Measurements from ENCODE around the gene CSTPP1. TPM values are rescaled to one million over a fixed set of nuclear protein-coding genes. Genes with fewer than 3 reads are reported as not detected.
"Not testable (repeated sequence)": the region's sequence is repeated elsewhere in the genome, so short reads cannot be mapped to it uniquely, and the experiment has no call there.

The CSTPP1 gene
- total and polyA plus RNA-seq, 4 donors, result 12.5 to 26.0 (median 20.9) TPM

- ATAC-seq (ENCODE audit: low FRiP score), result no peak
- H3K36me3 ChIP-seq (ENCODE audit: control insufficient read depth in 1 of 2, insufficient read depth in 2 of 2, low read length in 1 of 2), result peaks cover 0 to 3% of the 10 kb centered on the region in 2 donors
- no peak overlapping the region for H3K4me3 ChIP-seq (ENCODE audit: low read length in 2 of 2)
- intact Hi-C loops (cut with DNase I), result no loop called here
- WGBS, 2 donors, result 92 to 94% methylated on average over 5 of the region's 5 CpGs
- no peak for DNase-seq
- no peaks in the 10 kb centered on the region for H3K9me3 ChIP-seq (ENCODE audit: control insufficient read depth, low read length)
- no peak overlapping the region for H3K27ac ChIP-seq (ENCODE audit: low read depth in 1 of 2, low read length in 2 of 2)
- H3K4me1 ChIP-seq (ENCODE audit: control insufficient read depth in 1 of 2, insufficient read depth in 2 of 2, low read length in 2 of 2), result peaks cover 0 to 2% of the 10 kb centered on the region in 2 donors
- H3K27me3 ChIP-seq (ENCODE audit: control insufficient read depth in 1 of 2, insufficient read depth in 2 of 2, low read length in 1 of 2), result no peaks in the 10 kb centered on the region
Observed at GRCh38 chr11:46953093-46953492, 16.5 kb downstream of the CSTPP1 start.

GRCh38 chr11:46958777-46959176 lies 22.2 kb downstream of the CSTPP1 start:
- Histone ChIP-seq H3K9me3 (ENCODE audit: control insufficient read depth, low read length) (no peaks in the 10 kb centered on the region), H3K27me3 (ENCODE audit: control insufficient read depth in 1 of 2, insufficient read depth in 2 of 2, low read length in 1 of 2) (no peaks in the 10 kb centered on the region), H3K4me3 (ENCODE audit: low read length in 2 of 2) (no peak overlapping the region), H3K4me1 (ENCODE audit: control insufficient read depth in 1 of 2, insufficient read depth in 2 of 2, low read length in 2 of 2) (no peaks in the 10 kb centered on the region), H3K36me3 (ENCODE audit: control insufficient read depth in 1 of 2, insufficient read depth in 2 of 2, low read length in 1 of 2) (peaks cover 0 to 4% of the 10 kb centered on the region in 2 donors), H3K27ac (ENCODE audit: low read depth in 1 of 2, low read length in 2 of 2) (no peak overlapping the region)
- WGBS, 2 donors, result 98 to 100% methylated on average over 1 of the region's 1 CpG
- ATAC-seq (ENCODE audit: low FRiP score), result no peak
- intact Hi-C loops (cut with DNase I), result no loop called here
- no peak for DNase-seq

GRCh38 chr11:46961041-46961440 lies 24.5 kb downstream of the CSTPP1 start:
- ATAC-seq (ENCODE audit: low FRiP score) (no peak), DNase-seq (no peak)
- no peaks in the 10 kb centered on the region for H3K9me3 ChIP-seq (ENCODE audit: control insufficient read depth, low read length)
- H3K4me1 ChIP-seq (ENCODE audit: control insufficient read depth in 1 of 2, insufficient read depth in 2 of 2, low read length in 2 of 2), result no peaks in the 10 kb centered on the region
- intact Hi-C loops (cut with DNase I), result no loop called here
- H3K27me3 ChIP-seq (ENCODE audit: control insufficient read depth in 1 of 2, insufficient read depth in 2 of 2, low read length in 1 of 2), result no peaks in the 10 kb centered on the region
- 98 to 100% methylated on average over 2 of the region's 2 CpGs for WGBS, 2 donors
- H3K36me3 ChIP-seq (ENCODE audit: control insufficient read depth in 1 of 2, insufficient read depth in 2 of 2, low read length in 1 of 2), result peaks cover 0 to 4% of the 10 kb centered on the region in 2 donors
- H3K4me3 ChIP-seq (ENCODE audit: low read length in 2 of 2), result no peak overlapping the region
- no peak overlapping the region for H3K27ac ChIP-seq (ENCODE audit: low read depth in 1 of 2, low read length in 2 of 2)

GRCh38 chr11:46961886-46962285 lies 25.3 kb downstream of the CSTPP1 start:
- WGBS, 2 donors, result 96 to 98% methylated on average over 3 of the region's 3 CpGs
- H3K36me3 ChIP-seq (ENCODE audit: control insufficient read depth in 1 of 2, insufficient read depth in 2 of 2, low read length in 1 of 2); DNase-seq; H3K9me3 ChIP-seq (ENCODE audit: control insufficient read depth, low read length); ATAC-seq (ENCODE audit: low FRiP score); H3K27ac ChIP-seq (ENCODE audit: low read depth in 1 of 2, low read length in 2 of 2); H3K4me3 ChIP-seq (ENCODE audit: low read length in 2 of 2); intact Hi-C loops (cut with DNase I); H3K27me3 ChIP-seq (ENCODE audit: control insufficient read depth in 1 of 2, insufficient read depth in 2 of 2, low read length in 1 of 2); H3K4me1 ChIP-seq (ENCODE audit: control insufficient read depth in 1 of 2, insufficient read depth in 2 of 2, low read length in 2 of 2): not testable (repeated sequence)

GRCh38 chr11:46963844-46964243 lies 27.3 kb downstream of the CSTPP1 start:
- Histone ChIP-seq H3K27ac (ENCODE audit: low read depth in 1 of 2, low read length in 2 of 2) (no peak overlapping the region), H3K27me3 (ENCODE audit: control insufficient read depth in 1 of 2, insufficient read depth in 2 of 2, low read length in 1 of 2) (no peaks in the 10 kb centered on the region), H3K4me3 (ENCODE audit: low read length in 2 of 2) (no peak overlapping the region), H3K36me3 (ENCODE audit: control insufficient read depth in 1 of 2, insufficient read depth in 2 of 2, low read length in 1 of 2) (no peaks in the 10 kb centered on the region), H3K9me3 (ENCODE audit: control insufficient read depth, low read length) (no peaks in the 10 kb centered on the region), H3K4me1 (ENCODE audit: control insufficient read depth in 1 of 2, insufficient read depth in 2 of 2, low read length in 2 of 2) (no peaks in the 10 kb centered on the region)
- ATAC-seq (ENCODE audit: low FRiP score) (no peak), DNase-seq (no peak)
- intact Hi-C loops (cut with DNase I), result no loop called here
- WGBS, 2 donors, result 97% methylated on average over 3 of the region's 3 CpGs

- Histone ChIP-seq H3K4me1 (ENCODE audit: control insufficient read depth in 1 of 2, insufficient read depth in 2 of 2, low read length in 2 of 2) (no peaks in the 10 kb centered on the region), H3K4me3 (ENCODE audit: low read length in 2 of 2) (no peak overlapping the region), H3K27me3 (ENCODE audit: control insufficient read depth in 1 of 2, insufficient read depth in 2 of 2, low read length in 1 of 2) (no peaks in the 10 kb centered on the region), H3K36me3 (ENCODE audit: control insufficient read depth in 1 of 2, insufficient read depth in 2 of 2, low read length in 1 of 2) (no peaks in the 10 kb centered on the region), H3K27ac (ENCODE audit: low read depth in 1 of 2, low read length in 2 of 2) (no peak overlapping the region), H3K9me3 (ENCODE audit: control insufficient read depth, low read length) (no peaks in the 10 kb centered on the region)
- intact Hi-C loops (cut with DNase I), result no loop called here
- DNase-seq, result no peak
- 35 to 50% methylated on average over 2 of the region's 2 CpGs for WGBS, 2 donors
- ATAC-seq (ENCODE audit: low FRiP score), result no peak
Observed at GRCh38 chr11:46966773-46967172, 30.2 kb downstream of the CSTPP1 start.

GRCh38 chr11:46967962-46968361 lies 31.4 kb downstream of the CSTPP1 start:
- no peak overlapping the region for H3K27ac ChIP-seq (ENCODE audit: low read depth in 1 of 2, low read length in 2 of 2)
- H3K36me3 ChIP-seq (ENCODE audit: control insufficient read depth in 1 of 2, insufficient read depth in 2 of 2, low read length in 1 of 2), result no peaks in the 10 kb centered on the region
- no peaks in the 10 kb centered on the region for H3K4me1 ChIP-seq (ENCODE audit: control insufficient read depth in 1 of 2, insufficient read depth in 2 of 2, low read length in 2 of 2)
- no peaks in the 10 kb centered on the region for H3K9me3 ChIP-seq (ENCODE audit: control insufficient read depth, low read length)
- intact Hi-C loops (cut with DNase I), result no loop called here
- no peak for DNase-seq
- no peak overlapping the region for H3K4me3 ChIP-seq (ENCODE audit: low read length in 2 of 2)
- no peak for ATAC-seq (ENCODE audit: low FRiP score)
- H3K27me3 ChIP-seq (ENCODE audit: control insufficient read depth in 1 of 2, insufficient read depth in 2 of 2, low read length in 1 of 2), result no peaks in the 10 kb centered on the region
- 98 to 99% methylated on average over 2 of the region's 2 CpGs for WGBS, 2 donors

GRCh38 chr11:46969379-46969778 lies 32.8 kb downstream of the CSTPP1 start:
- no peaks in the 10 kb centered on the region for H3K9me3 ChIP-seq (ENCODE audit: control insufficient read depth, low read length)
- H3K27ac ChIP-seq (ENCODE audit: low read depth in 1 of 2, low read length in 2 of 2), result no peak overlapping the region
- ATAC-seq (ENCODE audit: low FRiP score), result no peak
- WGBS, 2 donors, result 96 to 99% methylated on average over 2 of the region's 2 CpGs
- H3K27me3 ChIP-seq (ENCODE audit: control insufficient read depth in 1 of 2, insufficient read depth in 2 of 2, low read length in 1 of 2), result no peaks in the 10 kb centered on the region
- H3K36me3 ChIP-seq (ENCODE audit: control insufficient read depth in 1 of 2, insufficient read depth in 2 of 2, low read length in 1 of 2), result no peaks in the 10 kb centered on the region
- H3K4me1 ChIP-seq (ENCODE audit: control insufficient read depth in 1 of 2, insufficient read depth in 2 of 2, low read length in 2 of 2), result no peaks in the 10 kb centered on the region
- H3K4me3 ChIP-seq (ENCODE audit: low read length in 2 of 2), result no peak overlapping the region
- no peak for DNase-seq
- intact Hi-C loops (cut with DNase I), result no loop called here

GRCh38 chr11:46970913-46971625 lies 34.5 kb downstream of the CSTPP1 start:
- H3K27ac ChIP-seq (ENCODE audit: low read depth in 1 of 2, low read length in 2 of 2), result no peak overlapping the region
- ATAC-seq (ENCODE audit: low FRiP score) (no peak), DNase-seq (no peak)
- 95 to 96% methylated on average over 3 of the region's 3 CpGs for WGBS, 2 donors
- intact Hi-C loops (cut with DNase I), result no loop called here
- H3K4me1 ChIP-seq (ENCODE audit: control insufficient read depth in 1 of 2, insufficient read depth in 2 of 2, low read length in 2 of 2), result no peaks in the 10 kb centered on the region
- H3K27me3 ChIP-seq (ENCODE audit: control insufficient read depth in 1 of 2, insufficient read depth in 2 of 2, low read length in 1 of 2), result no peaks in the 10 kb centered on the region
- no peaks in the 10 kb centered on the region for H3K36me3 ChIP-seq (ENCODE audit: control insufficient read depth in 1 of 2, insufficient read depth in 2 of 2, low read length in 1 of 2)
- H3K4me3 ChIP-seq (ENCODE audit: low read length in 2 of 2), result no peak overlapping the region
- H3K9me3 ChIP-seq (ENCODE audit: control insufficient read depth, low read length), result no peaks in the 10 kb centered on the region

Measured in aorta (tissue), 5 donors.